Measurements from ENCODE around the gene FAM13A. TPM values are rescaled to one million over a fixed set of nuclear protein-coding genes. Genes with fewer than 3 reads are reported as not detected.

Gene FAM13A
- total and polyA plus RNA-seq, 10 donors = 2.7 to 24.9 (median 18.3) TPM

DNA sequence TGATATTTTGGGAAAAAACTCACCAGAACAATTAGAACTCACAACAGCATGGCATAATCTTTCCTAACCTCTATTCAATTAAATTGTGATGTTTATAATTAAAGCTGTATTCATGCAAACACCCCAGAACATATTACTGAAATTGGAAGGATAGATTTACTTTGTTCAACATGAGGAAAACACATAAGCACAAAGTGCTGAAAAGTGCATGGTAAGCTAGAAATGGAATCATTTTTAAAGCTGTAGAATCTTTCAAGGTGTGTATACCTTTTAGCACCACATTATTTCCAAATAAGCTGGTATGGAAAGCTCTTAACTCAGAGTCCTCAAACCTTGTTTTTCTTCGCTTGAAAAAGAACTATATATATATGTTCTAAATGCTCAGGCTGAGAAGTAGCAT lies 268.6 kb downstream of the FAM13A start:
- no peaks in the 10 kb centered on the region for H3K27me3 ChIP-seq (replicated peaks in 1 of 7)
- WGBS, 5 donors = 93 to 98% (median 96%) methylated on average over 1 of the region's 1 CpG
- no peak overlapping the region for H3K4me3 ChIP-seq
- H3K4me1 ChIP-seq = no peaks in the 10 kb centered on the region
- DNase-seq = no peak
- no peak overlapping the region for H3K27ac ChIP-seq
- peaks cover 0 to 40% (median 4%) of the 10 kb centered on the region in 6 donors for H3K36me3 ChIP-seq
- no peak for TF ChIP-seq POLR2A (IDR thresholded peaks at IDR 0.05)
- TF ChIP-seq, protein P1, sequence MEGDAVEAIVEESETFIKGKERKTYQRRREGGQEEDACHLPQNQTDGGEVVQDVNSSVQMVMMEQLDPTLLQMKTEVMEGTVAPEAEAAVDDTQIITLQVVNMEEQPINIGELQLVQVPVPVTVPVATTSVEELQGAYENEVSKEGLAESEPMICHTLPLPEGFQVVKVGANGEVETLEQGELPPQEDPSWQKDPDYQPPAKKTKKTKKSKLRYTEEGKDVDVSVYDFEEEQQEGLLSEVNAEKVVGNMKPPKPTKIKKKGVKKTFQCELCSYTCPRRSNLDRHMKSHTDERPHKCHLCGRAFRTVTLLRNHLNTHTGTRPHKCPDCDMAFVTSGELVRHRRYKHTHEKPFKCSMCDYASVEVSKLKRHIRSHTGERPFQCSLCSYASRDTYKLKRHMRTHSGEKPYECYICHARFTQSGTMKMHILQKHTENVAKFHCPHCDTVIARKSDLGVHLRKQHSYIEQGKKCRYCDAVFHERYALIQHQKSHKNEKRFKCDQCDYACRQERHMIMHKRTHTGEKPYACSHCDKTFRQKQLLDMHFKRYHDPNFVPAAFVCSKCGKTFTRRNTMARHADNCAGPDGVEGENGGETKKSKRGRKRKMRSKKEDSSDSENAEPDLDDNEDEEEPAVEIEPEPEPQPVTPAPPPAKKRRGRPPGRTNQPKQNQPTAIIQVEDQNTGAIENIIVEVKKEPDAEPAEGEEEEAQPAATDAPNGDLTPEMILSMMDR (IDR thresholded peaks at IDR 0.05 in 8 of 11, conservative IDR thresholded peaks at IDR 0.05 in 3 of 11) = no peak
- TF ChIP-seq POLR2AphosphoS5 (IDR thresholded peaks at IDR 0.05) = no peak
- H3K9me3 ChIP-seq = no peaks in the 10 kb centered on the region
- intact Hi-C loops (cut with DNase I; ENCODE audit: low total_unique reads) = no loop called here

DNA sequence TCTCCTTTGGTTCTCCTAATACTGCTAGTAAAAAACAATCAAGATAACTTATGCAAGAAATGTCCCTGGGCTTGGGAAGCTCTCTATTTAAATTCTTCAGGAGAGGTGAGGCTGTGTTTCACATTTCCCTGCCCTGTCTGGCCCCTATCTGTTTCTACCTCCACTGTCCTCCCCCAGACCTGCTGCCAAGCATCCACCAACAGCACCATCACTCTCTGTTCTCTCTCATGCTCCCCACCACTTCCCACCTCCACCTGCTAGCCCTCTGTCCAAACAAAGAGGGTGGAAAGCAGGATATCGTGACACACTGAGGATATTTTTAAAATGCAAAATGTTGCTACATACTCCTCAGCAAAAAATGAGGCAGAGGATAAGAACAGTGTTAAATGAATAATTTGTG lies 271.0 kb downstream of the FAM13A start:
- no peaks in the 10 kb centered on the region for H3K27me3 ChIP-seq (replicated peaks in 1 of 7)
- intact Hi-C loops (cut with DNase I; ENCODE audit: low total_unique reads) = no loop called here
- WGBS, 5 donors = 89 to 94% (median 91%) methylated on average over 1 of the region's 1 CpG
- H3K4me1 ChIP-seq = no peaks in the 10 kb centered on the region
- DNase-seq = no peak
- no peaks in the 10 kb centered on the region for H3K9me3 ChIP-seq
- no peak overlapping the region for H3K27ac ChIP-seq
- no peak overlapping the region for H3K4me3 ChIP-seq
- peaks cover 0 to 48% (median 4%) of the 10 kb centered on the region in 6 donors for H3K36me3 ChIP-seq
- TF ChIP-seq POLR2AphosphoS5 (IDR thresholded peaks at IDR 0.05) = no peak
- TF ChIP-seq, protein P1 (IDR thresholded peaks at IDR 0.05 in 8 of 11, conservative IDR thresholded peaks at IDR 0.05 in 3 of 11) = no peak
- TF ChIP-seq POLR2A (IDR thresholded peaks at IDR 0.05) = no peak

DNA sequence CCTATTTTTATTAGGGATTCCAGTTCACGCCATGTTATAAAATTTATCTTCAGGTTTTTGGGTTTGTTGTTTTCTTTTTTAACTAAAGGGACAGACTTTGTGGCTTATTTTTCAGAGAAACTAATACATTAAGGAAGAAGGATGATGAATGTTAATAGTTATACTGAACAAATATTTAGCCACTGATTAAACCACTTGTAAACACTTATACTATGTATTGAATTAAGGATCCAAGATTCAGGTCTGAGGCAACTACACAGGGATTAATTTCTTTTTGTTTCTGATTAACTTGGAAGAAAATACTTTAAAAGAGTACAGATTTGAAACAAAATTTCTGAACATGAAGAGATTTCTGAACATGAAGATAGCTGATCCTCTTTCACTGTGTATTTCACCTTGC lies 276.6 kb downstream of the FAM13A start:
- no peaks in the 10 kb centered on the region for H3K4me1 ChIP-seq
- H3K9me3 ChIP-seq = no peaks in the 10 kb centered on the region
- 94 to 100% (median 95%) methylated on average over 1 of the region's 1 CpG for WGBS, 5 donors
- H3K36me3 ChIP-seq = peaks cover 0 to 28% (median 2%) of the 10 kb centered on the region in 6 donors
- intact Hi-C loops (cut with DNase I; ENCODE audit: low total_unique reads) = no loop called here
- no peak overlapping the region for H3K4me3 ChIP-seq
- TF ChIP-seq, protein P1 (IDR thresholded peaks at IDR 0.05 in 8 of 11, conservative IDR thresholded peaks at IDR 0.05 in 3 of 11) = no peak
- TF ChIP-seq POLR2A (IDR thresholded peaks at IDR 0.05) (no peak), POLR2AphosphoS5 (IDR thresholded peaks at IDR 0.05) (no peak)
- no peak overlapping the region for H3K27ac ChIP-seq
- no peak for DNase-seq
- no peaks in the 10 kb centered on the region for H3K27me3 ChIP-seq (replicated peaks in 1 of 7)

DNA sequence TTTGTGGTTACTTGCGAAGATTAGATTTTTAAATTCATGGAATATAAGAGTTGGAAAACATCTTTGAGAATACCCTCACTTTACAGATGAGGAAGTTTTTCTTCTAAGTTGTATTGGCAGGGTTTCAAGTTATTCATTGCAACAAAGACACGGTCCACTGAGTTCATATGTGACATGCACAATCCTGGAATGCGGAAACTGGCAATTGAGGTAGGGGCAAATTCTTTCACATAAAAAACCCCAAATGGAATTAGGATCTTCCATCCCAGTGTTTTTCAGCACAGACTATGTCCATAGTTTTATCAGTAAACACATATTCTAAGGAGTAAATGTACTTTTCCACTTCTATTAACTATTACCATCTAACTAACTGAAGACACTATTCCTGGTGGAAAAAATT lies 277.6 kb downstream of the FAM13A start:
- DNase-seq = no peak
- no peak overlapping the region for H3K27ac ChIP-seq
- no peaks in the 10 kb centered on the region for H3K9me3 ChIP-seq
- no peak overlapping the region for H3K4me3 ChIP-seq
- intact Hi-C loops (cut with DNase I; ENCODE audit: low total_unique reads) = no loop called here
- H3K27me3 ChIP-seq (replicated peaks in 1 of 7) = no peaks in the 10 kb centered on the region
- TF ChIP-seq POLR2A (IDR thresholded peaks at IDR 0.05) (no peak), POLR2AphosphoS5 (IDR thresholded peaks at IDR 0.05) (no peak)
- TF ChIP-seq, protein P1 (IDR thresholded peaks at IDR 0.05 in 8 of 11, conservative IDR thresholded peaks at IDR 0.05 in 3 of 11) = no peak
- 69 to 78% (median 74%) methylated on average over 3 of the region's 3 CpGs for WGBS, 5 donors
- H3K4me1 ChIP-seq = no peaks in the 10 kb centered on the region
- H3K36me3 ChIP-seq = peaks cover 0 to 19% (median 2%) of the 10 kb centered on the region in 6 donors
